ENCODE measurements around the gene SNRPB2.

SNRPB2 gene

GRCh38 chr20:16729565-16730460, at the start of gene SNRPB2:
Gene SNRPB2, plus strand, starts transcription at chr20:16730026. Its CDS starts 1,677 bp downstream, at chr20:16731703.
- DNase-seq (ENCODE audit: low read depth, low spot score), result peak; percentile 83
- TF ChIP-seq CTCF (IDR thresholded peaks at IDR 0.05; ENCODE audit: insufficient read depth, low read length, missing control alignments), result no peak
- CTCF ChIA-PET, result interaction anchor here (1.1 kb wide), 1 partner anchor 29 kb away, joined by 3 read pairs; no protein-coding TSS in a partner anchor
- H3K4me3 ChIP-seq (ENCODE audit: low read depth, low read length), result peak within 1 kb of the TSS; percentile 98
- POLR2A ChIA-PET, result no interaction called here

- ChIA-PET CTCF (no interaction called here), POLR2A (no interaction called here)
- DNase-seq (ENCODE audit: low read depth, low spot score), result no peak
- no peak overlapping the region for H3K4me3 ChIP-seq (ENCODE audit: low read depth, low read length)
- no peak for TF ChIP-seq CTCF (IDR thresholded peaks at IDR 0.05; ENCODE audit: insufficient read depth, low read length, missing control alignments)
These were observed 45.4 kb upstream of the SNRPB2 start for GRCh38 chr20:16684416-16684815.

- no peak for TF ChIP-seq CTCF (IDR thresholded peaks at IDR 0.05; ENCODE audit: insufficient read depth, low read length, missing control alignments)
- ChIA-PET POLR2A (no interaction called here), CTCF (no interaction called here)
- H3K4me3 ChIP-seq (ENCODE audit: low read depth, low read length), result no peak overlapping the region
- DNase-seq (ENCODE audit: low read depth, low spot score), result no peak
These were observed 39.9 kb upstream of the SNRPB2 start for GRCh38 chr20:16689906-16690305.

- DNase-seq (ENCODE audit: low read depth, low spot score), result no peak
- TF ChIP-seq CTCF (IDR thresholded peaks at IDR 0.05; ENCODE audit: insufficient read depth, low read length, missing control alignments), result no peak
- CTCF ChIA-PET, result no interaction called here
- POLR2A ChIA-PET, result no interaction called here
- H3K4me3 ChIP-seq (ENCODE audit: low read depth, low read length), result no peak overlapping the region
These were observed 38.4 kb upstream of the SNRPB2 start for GRCh38 chr20:16691381-16691780.

- POLR2A ChIA-PET, result no interaction called here
These were observed 37.8 kb upstream of the SNRPB2 start for GRCh38 chr20:16692009-16692408.

More at GRCh38 chr20:16692009-16692408, 37.8 kb upstream of the SNRPB2 start:
- no peak overlapping the region for H3K4me3 ChIP-seq (ENCODE audit: low read depth, low read length)
- no peak for DNase-seq (ENCODE audit: low read depth, low spot score)
- CTCF ChIA-PET, result no interaction called here
- no peak for TF ChIP-seq CTCF (IDR thresholded peaks at IDR 0.05; ENCODE audit: insufficient read depth, low read length, missing control alignments)
